Measurements from ENCODE around the gene SPRED3. TPM values are rescaled to one million over a fixed set of nuclear protein-coding genes. Genes with fewer than 3 reads are reported as not detected.
"Not testable (repeated sequence)": the region's sequence is repeated elsewhere in the genome, so short reads cannot be mapped to it uniquely, and the experiment has no call there.

Gene SPRED3
- total RNA-seq, 1 donor from 2014 or later = 7.0 TPM

DNA sequence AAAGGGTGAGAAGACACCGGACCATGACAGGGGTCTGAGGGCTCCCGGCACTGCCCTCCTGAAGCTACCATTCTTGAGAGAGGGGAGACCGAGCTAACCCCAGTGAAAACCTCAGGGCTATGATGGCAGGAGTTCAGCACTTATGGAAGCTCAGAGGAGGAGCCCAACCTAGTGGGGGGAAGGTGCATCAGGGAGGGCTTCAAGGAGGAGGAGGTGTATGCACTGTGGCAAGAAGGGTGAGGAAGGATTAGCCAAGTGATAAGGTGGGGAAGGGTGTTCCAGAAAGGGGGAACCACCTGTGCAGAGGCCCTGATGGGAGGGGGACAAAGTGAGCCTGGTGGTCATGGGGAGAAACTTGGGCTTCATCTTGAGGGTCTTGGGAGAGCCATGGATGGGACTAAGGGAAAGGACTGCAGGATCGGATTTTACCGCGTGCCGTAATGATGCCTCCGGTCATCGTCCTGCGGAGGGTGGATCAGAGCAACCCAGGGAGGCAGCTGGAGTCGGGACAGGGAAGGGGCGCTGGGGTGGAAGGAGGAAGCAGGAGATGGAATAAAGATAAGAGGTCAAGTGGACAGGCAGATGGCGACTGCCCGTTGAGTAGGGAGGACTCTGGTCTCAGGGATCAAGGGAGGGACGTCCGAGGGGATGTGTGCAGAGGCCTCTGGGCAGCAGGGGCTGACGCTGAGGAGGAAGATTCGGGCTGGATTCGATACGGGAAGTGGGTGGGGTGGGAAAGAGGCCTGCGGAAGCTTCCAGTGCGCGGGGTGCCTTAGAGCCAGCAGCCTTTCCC lies 27.5 kb upstream of the SPRED3 start:
- Mint-ChIP-seq H3K9me3 (no peaks in the 10 kb centered on the region), H3K36me3 (no peaks in the 10 kb centered on the region), H3K27ac (no peak overlapping the region), H3K27me3 (ENCODE audit: low read depth) (peaks cover 64% of the 10 kb centered on the region), H3K4me1 (no peaks in the 10 kb centered on the region), H3K4me3 (peak overlapping the region; percentile 86)
- TF ChIP-seq, protein P1, sequence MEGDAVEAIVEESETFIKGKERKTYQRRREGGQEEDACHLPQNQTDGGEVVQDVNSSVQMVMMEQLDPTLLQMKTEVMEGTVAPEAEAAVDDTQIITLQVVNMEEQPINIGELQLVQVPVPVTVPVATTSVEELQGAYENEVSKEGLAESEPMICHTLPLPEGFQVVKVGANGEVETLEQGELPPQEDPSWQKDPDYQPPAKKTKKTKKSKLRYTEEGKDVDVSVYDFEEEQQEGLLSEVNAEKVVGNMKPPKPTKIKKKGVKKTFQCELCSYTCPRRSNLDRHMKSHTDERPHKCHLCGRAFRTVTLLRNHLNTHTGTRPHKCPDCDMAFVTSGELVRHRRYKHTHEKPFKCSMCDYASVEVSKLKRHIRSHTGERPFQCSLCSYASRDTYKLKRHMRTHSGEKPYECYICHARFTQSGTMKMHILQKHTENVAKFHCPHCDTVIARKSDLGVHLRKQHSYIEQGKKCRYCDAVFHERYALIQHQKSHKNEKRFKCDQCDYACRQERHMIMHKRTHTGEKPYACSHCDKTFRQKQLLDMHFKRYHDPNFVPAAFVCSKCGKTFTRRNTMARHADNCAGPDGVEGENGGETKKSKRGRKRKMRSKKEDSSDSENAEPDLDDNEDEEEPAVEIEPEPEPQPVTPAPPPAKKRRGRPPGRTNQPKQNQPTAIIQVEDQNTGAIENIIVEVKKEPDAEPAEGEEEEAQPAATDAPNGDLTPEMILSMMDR (IDR thresholded peaks at IDR 0.05; ENCODE audit: unreplicated experiment) = no peak
- DNase-seq (ENCODE audit: low spot score in 2 of 2, unreplicated experiment in 2 of 2) = no peak

GRCh38 chr19:38361633-38362075 lies 26.8 kb upstream of the SPRED3 start:
- Mint-ChIP-seq H3K36me3 (no peaks in the 10 kb centered on the region), H3K27ac (peak overlapping the region; percentile 66), H3K9me3 (no peaks in the 10 kb centered on the region), H3K27me3 (ENCODE audit: low read depth) (peaks cover 62% of the 10 kb centered on the region), H3K4me1 (no peaks in the 10 kb centered on the region), H3K4me3 (peak overlapping the region; percentile 86)
- DNase-seq (ENCODE audit: low spot score in 2 of 2, unreplicated experiment in 2 of 2) = peak in 1 of 2 experiments; percentile 68
- TF ChIP-seq, protein P1 (IDR thresholded peaks at IDR 0.05; ENCODE audit: unreplicated experiment) = no peak

GRCh38 chr19:38362076-38362945 lies 26.2 kb upstream of the SPRED3 start:
- H3K9me3 Mint-ChIP-seq = no peaks in the 10 kb centered on the region
- H3K27me3 Mint-ChIP-seq (ENCODE audit: low read depth) = peaks cover 56% of the 10 kb centered on the region
- peak overlapping the region; percentile 86 for H3K4me3 Mint-ChIP-seq
- H3K36me3 Mint-ChIP-seq = no peaks in the 10 kb centered on the region
- peak overlapping the region; percentile 66 for H3K27ac Mint-ChIP-seq
- no peaks in the 10 kb centered on the region for H3K4me1 Mint-ChIP-seq
- DNase-seq (ENCODE audit: low spot score in 2 of 2, unreplicated experiment in 2 of 2) = peak; percentile 53 to 79
- TF ChIP-seq, protein P1 (IDR thresholded peaks at IDR 0.05; ENCODE audit: unreplicated experiment) = no peak

- not testable (repeated sequence) for DNase-seq (ENCODE audit: low spot score in 2 of 2, unreplicated experiment in 2 of 2); H3K9me3 Mint-ChIP-seq; H3K36me3 Mint-ChIP-seq; H3K27ac Mint-ChIP-seq; H3K4me1 Mint-ChIP-seq
- H3K4me3 Mint-ChIP-seq = peak overlapping the region; percentile 86
- peaks cover 49% of the 10 kb centered on the region for H3K27me3 Mint-ChIP-seq (ENCODE audit: low read depth)
Measured at GRCh38 chr19:38362946-38363688, 25.4 kb upstream of the SPRED3 start.

DNA sequence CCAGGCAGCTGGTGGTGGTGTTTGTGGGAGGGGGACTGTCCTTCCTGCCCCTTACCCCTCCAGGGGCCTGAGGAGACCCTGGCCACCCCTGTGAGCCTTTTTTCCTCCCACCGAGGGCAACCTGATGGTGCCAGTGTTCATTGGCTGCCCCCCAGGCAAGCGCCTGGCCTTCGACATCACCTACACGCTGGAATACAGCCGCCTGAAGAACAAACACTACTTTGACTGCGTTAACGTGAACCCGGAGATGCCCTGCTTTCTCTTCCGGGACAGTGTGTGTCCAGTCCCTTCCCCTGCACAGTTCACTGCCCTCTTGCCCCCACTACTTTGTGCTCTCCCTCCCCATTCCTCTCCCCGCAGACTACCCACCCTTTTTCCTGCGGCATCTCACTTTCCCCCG lies 21.5 kb upstream of the SPRED3 start:
- no peak for DNase-seq (ENCODE audit: low spot score in 2 of 2, unreplicated experiment in 2 of 2)
- no peaks in the 10 kb centered on the region for H3K36me3 Mint-ChIP-seq
- TF ChIP-seq, protein P1 (IDR thresholded peaks at IDR 0.05; ENCODE audit: unreplicated experiment) = no peak
- no peak overlapping the region for H3K4me3 Mint-ChIP-seq
- no peak overlapping the region for H3K27ac Mint-ChIP-seq
- H3K9me3 Mint-ChIP-seq = no peaks in the 10 kb centered on the region
- no peaks in the 10 kb centered on the region for H3K4me1 Mint-ChIP-seq
- H3K27me3 Mint-ChIP-seq (ENCODE audit: low read depth) = peaks cover 31% of the 10 kb centered on the region
